NCI-H128 (cell line): ENCODE results near the gene IFI16.
"Not testable (repeated sequence)": the region's sequence is repeated elsewhere in the genome, so short reads cannot be mapped to it uniquely, and the experiment has no call there.

Experiments used
- DNase-seq: peaks from one replicate; lab custom pipeline; 2025; ENCODE audit not compliant: unreplicated experiment; lab: John Stamatoyannopoulos, UW

IFI16 gene

GRCh38 chr1:159092036-159092760 is 82.5 kb downstream of the IFI16 start:
- no peak for DNase-seq

GRCh38 chr1:159098596-159098995 is 88.9 kb downstream of the IFI16 start:
- DNase-seq, result no peak

GRCh38 chr1:159100589-159100988 is 90.9 kb downstream of the IFI16 start:
- DNase-seq, result no peak

GRCh38 chr1:159103021-159103420 is 93.3 kb downstream of the IFI16 start:
- DNase-seq, result not testable (repeated sequence)
